SK-N-MC (cell line): ENCODE data around the gene ITGA1.
"Not testable (repeated sequence)": the region's sequence is repeated elsewhere in the genome, so short reads cannot be mapped to it uniquely, and the experiment has no call there.

Source experiments
- DNase-seq: peaks from one replicate; pipeline ENCODE4 v3.0.0-alpha.2; 2011; ENCODE audit warnings: low read depth, low spot score
- H3K27ac ChIP-seq: fragments of 200-600 bp; sonication (generic); 2 replicates; pipeline ENCODE4 v1.5.1; 2016; ENCODE audit warnings: mixed run types
- H3K36me3 ChIP-seq: fragments of 200-600 bp; sonication (generic); 2 replicates; pipeline ENCODE4 v1.6.1; 2017; ENCODE audit warnings: antibody characterized with exemption, low read length, mixed read lengths; ENCODE audit not compliant: insufficient read depth
- H3K4me3 ChIP-seq: fragments of 200-600 bp; sonication (generic); 2 replicates; pipeline ENCODE4 v1.5.1; 2016
- H3K9ac ChIP-seq: fragments of 200-600 bp; sonication (generic); 2 replicates; pipeline ENCODE4 v1.8.0; 2017; ENCODE audit warnings: mixed run types, mixed read lengths; ENCODE audit not compliant: insufficient read length
- H3K9me3 ChIP-seq: fragments of 200-600 bp; sonication (generic); 2 replicates; pipeline ENCODE4 v1.6.1; 2017; ENCODE audit warnings: low read depth, mild to moderate bottlenecking, antibody characterized with exemption, low read length, moderate library complexity, mixed read lengths
- EZH2 ChIP-seq: fragments of 200-600 bp; sonication (generic); IDR thresholded peaks from one replicate; pipeline ENCODE4 v1.6.1; 2017; ENCODE audit warnings: antibody characterized with exemption
- FOXP2 ChIP-seq: optimal IDR thresholded peaks from 2 replicates; pipeline ENCODE3; 2011; ENCODE audit warnings: mild to moderate bottlenecking, moderate library complexity; ENCODE audit not compliant: insufficient read depth; ENCODE audit errors: extremely low read length, control extremely low read depth
- POLR2AphosphoS5 ChIP-seq: IDR thresholded peaks from 2 replicates; pipeline ENCODE4 v1.6.1; 2012; ENCODE audit warnings: mild to moderate bottlenecking, low read depth, low read length, borderline replicate concordance

Gene ITGA1

DNA sequence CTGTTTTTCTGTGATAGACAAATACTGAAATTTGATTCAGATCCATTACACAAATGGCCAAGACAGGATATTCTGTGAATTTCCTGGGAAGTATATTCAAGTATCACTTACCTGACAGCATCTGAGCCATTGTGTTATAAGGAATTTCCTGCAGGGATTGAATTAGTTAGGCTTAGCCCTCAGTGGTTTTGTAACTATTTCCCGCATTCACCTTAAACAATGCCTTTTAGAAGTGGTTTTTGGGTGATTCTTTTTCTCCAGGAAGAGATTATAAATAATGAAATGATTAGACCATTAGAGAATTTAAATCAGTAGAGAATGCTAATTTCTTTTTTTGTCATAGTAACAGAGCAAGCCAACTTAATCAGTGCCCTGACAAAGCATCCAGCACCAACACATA lies 30.6 kb downstream of the ITGA1 start:
- Histone ChIP-seq H3K4me3 (no peak overlapping the region), H3K27ac (no peak overlapping the region), H3K36me3 (no peaks in the 10 kb centered on the region), H3K9me3 (no peaks in the 10 kb centered on the region), H3K9ac (no peak overlapping the region)
- no peak for DNase-seq
- no peak for TF ChIP-seq POLR2AphosphoS5
- no peak for TF ChIP-seq FOXP2
- TF ChIP-seq EZH2: no peak

DNA sequence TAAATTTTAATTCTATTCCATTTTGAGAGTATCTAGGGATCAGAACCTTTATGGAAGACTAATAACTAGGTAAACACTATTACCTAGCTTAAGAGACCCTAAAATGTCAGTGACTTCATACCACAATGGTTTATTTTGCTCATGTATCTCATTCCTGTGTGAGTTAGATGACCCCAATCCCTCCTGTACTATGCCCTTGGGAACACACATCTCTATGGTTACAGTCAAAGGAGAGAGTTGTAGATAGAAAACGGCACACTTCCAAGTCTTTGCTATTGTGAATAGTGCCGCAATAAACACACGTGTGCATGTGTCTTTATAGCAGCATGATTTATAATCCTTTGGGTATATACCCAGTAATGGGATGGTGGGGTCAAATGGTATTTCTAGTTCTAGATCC lies 31.1 kb downstream of the ITGA1 start:
- H3K36me3 ChIP-seq, DNase-seq: not testable (repeated sequence)

DNA sequence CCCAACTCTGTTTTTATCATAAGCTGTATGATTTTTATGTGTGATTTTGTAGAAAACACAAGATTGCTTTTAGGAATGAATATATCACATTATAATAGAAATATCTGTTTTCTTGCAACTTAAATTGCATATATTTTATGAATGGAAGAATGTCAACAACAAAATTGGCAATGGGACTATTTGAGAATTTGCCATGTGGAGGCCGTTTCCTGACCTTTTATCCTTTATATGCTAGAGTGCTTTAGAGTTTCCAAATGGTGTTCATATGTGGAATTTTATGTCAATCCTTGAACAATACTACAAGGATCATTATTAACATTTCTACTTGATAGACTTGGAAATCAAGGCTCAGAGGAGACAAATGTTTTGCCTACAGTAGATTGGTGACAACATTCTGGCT lies 34.2 kb downstream of the ITGA1 start:
- TF ChIP-seq POLR2AphosphoS5 (no peak), FOXP2 (no peak)
- Histone ChIP-seq H3K36me3 (no peaks in the 10 kb centered on the region), H3K4me3 (no peak overlapping the region), H3K9me3 (no peaks in the 10 kb centered on the region), H3K9ac (no peak overlapping the region), H3K27ac (no peak overlapping the region)
- no peak for DNase-seq

More for the DNA sequence above, 31.1 kb downstream of the ITGA1 start:
- not testable (repeated sequence) for H3K9ac ChIP-seq, H3K9me3 ChIP-seq, H3K27ac ChIP-seq, H3K4me3 ChIP-seq

DNA sequence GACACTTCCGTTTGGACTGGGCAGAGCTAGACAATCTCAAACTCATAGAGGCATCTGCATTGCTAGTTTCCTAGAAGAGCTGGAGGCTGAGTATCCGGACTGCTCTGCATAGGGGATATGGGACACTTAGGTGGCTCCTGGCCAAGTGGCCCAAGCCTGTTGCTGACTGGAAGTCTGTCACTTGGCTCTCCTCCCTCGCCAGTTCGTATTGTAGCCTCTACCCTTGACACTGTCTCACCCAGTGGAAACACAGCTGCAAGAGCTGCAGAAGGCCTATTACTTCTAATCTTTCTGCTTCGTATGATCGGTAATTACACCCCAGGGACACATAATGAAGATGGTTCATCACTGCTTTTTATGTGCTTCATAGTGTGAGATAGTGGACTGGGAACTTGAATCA lies 34.7 kb downstream of the ITGA1 start:
- DNase-seq: no peak
- no peaks in the 10 kb centered on the region for H3K9me3 ChIP-seq
- no peaks in the 10 kb centered on the region for H3K36me3 ChIP-seq
- TF ChIP-seq FOXP2 (no peak), EZH2 (no peak), POLR2AphosphoS5 (no peak)
- no peak overlapping the region for H3K27ac ChIP-seq
- no peak overlapping the region for H3K4me3 ChIP-seq
- no peak overlapping the region for H3K9ac ChIP-seq

DNA sequence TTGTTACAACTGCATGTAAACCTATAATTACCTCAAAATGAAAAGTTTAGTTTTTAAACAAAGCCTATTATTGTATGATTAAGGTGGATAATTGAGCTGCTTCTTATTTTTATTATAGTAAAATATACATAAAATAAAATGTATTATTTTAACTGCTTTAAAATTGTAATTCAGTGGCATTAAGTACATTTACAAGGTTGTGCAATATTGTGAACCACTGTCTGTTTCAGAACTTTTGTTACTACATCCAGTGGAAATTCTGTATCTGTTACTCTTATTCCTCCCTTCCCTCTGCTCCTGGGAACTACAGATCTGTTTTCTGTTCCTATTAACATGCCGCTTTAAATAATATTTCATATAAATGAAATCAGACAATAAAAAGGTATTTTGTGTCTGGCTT lies 37.1 kb downstream of the ITGA1 start:
- no peak for DNase-seq
- Histone ChIP-seq H3K4me3 (no peak overlapping the region), H3K36me3 (no peaks in the 10 kb centered on the region), H3K27ac (no peak overlapping the region), H3K9me3 (no peaks in the 10 kb centered on the region), H3K9ac (no peak overlapping the region)
- TF ChIP-seq EZH2: no peak
- TF ChIP-seq POLR2AphosphoS5: no peak
- no peak for TF ChIP-seq FOXP2

DNA sequence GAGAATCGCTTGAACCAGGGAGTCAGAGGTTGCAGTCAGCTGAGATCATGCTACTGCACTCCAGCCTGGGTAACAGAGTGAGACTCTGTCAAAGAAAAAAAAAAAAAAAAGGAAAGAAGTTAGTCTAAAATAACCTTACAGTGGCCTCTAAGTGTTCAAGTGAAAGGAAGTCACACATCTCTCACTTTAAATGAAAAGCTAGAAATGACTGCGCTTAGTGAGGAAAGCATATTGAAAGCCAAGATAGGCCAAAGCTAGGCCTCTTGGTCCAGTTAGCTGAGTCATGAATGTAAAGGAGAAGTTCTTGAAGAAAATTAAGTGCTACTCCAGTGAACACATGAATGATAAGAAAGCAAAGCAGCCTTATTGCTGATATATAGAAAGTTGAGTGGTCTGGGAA lies 38.1 kb downstream of the ITGA1 start:
- Histone ChIP-seq H3K36me3 (no peaks in the 10 kb centered on the region), H3K9me3 (no peaks in the 10 kb centered on the region), H3K27ac (no peak overlapping the region), H3K4me3 (no peak overlapping the region), H3K9ac (no peak overlapping the region)
- TF ChIP-seq EZH2 (no peak), POLR2AphosphoS5 (no peak), FOXP2 (no peak)
- DNase-seq: no peak

DNA sequence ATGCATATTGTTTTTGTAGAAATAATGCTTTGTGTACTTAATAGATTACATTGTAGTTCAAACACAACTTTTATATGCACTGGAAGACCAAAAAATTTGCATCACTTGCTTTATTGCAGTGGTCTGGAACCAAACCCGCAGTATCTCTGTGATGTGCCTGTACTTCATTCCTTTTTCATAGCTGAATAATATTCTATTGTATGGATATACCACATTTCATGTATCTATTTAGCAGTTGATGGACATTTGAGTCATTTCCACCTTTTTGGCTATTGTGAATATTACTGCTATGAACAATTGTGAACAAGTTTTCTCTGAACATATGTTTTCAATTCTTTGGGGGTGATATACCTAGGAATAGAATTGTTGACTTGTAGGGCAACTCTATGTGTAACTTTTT lies 40.1 kb downstream of the ITGA1 start:
- no peak overlapping the region for H3K4me3 ChIP-seq
- H3K27ac ChIP-seq: no peak overlapping the region
- H3K9me3 ChIP-seq: no peaks in the 10 kb centered on the region
- DNase-seq: no peak
- no peaks in the 10 kb centered on the region for H3K36me3 ChIP-seq
- no peak overlapping the region for H3K9ac ChIP-seq
- TF ChIP-seq FOXP2 (no peak), POLR2AphosphoS5 (no peak), EZH2 (no peak)

DNA sequence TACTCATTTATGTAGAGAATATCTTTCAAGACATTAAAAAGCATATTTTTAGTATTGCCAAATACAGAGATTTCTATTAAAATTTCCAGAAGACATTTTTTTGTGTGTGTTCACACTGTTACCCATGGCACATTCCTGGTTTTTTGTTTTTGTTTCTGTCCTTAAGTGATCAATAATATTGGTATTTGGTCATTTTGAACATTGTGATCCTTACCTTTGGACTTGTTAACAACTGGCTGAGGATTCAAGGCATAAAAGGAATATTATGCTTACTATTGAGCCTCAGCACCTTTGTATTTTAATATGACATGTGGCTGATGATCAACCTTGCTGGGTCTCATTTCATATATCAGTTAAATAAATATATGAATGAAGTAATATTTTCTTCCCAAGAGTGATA lies 41.9 kb downstream of the ITGA1 start:
- H3K9ac ChIP-seq: no peak overlapping the region
- H3K36me3 ChIP-seq: no peaks in the 10 kb centered on the region
- no peak overlapping the region for H3K4me3 ChIP-seq
- no peaks in the 10 kb centered on the region for H3K9me3 ChIP-seq
- no peak for TF ChIP-seq POLR2AphosphoS5
- no peak for TF ChIP-seq FOXP2
- no peak for TF ChIP-seq EZH2
- DNase-seq: no peak
- H3K27ac ChIP-seq: no peak overlapping the region

DNA sequence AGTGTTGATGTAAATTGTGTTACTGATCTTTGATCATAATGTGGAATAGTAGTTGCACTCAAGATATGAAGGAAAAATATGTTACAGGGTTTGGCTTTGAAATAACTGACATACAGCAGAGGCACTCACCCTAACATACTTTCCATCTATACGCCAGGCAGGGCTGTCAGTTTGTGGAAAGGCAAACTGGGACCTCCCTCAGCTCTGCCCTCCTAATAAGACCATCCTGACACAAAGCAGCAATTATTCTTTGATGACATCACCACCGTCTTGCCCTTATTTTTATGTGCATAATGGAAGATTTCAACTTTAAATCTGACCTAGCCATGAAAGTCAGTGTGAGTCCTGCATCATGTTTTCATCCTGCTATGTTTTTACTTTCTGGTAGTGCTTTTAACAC lies 42.9 kb downstream of the ITGA1 start:
- H3K27ac ChIP-seq: no peak overlapping the region
- DNase-seq: no peak
- no peaks in the 10 kb centered on the region for H3K9me3 ChIP-seq
- H3K36me3 ChIP-seq: no peaks in the 10 kb centered on the region
- no peak for TF ChIP-seq EZH2
- TF ChIP-seq FOXP2: no peak
- no peak for TF ChIP-seq POLR2AphosphoS5
- H3K4me3 ChIP-seq: no peak overlapping the region
- H3K9ac ChIP-seq: no peak overlapping the region

DNA sequence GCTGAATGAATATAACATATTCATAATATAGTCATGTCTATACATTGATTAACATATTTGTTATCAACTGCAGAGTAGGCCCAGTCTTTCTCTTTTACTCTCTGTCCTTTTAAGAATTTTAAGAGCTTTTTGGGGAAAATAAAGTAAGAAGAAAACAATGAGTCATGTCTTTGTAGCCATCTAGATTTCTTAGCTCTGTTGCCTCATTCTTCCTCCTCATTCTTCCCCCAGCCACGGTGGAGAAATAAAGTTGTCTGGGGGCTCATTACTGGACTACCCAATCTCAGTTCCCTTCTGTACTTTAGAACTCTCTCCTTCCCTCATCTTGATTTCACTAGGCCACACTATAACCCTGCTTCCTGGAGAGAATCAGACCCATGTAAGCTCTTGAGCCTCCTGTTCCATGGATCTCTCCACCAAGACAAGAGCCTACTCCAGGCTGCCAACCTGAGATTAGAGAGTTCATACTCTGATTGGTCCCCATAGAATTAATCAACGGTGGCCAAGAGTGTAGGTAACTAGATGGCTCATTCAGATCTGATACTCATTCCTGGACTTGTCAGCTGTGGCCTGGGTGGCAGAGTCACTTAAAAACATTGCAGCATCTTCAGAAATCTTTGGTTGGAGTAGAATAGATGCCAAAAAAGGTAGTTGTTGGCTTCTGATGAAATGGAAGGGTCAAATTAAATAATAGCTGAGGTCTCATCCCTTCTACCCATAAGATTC lies 44.2 kb downstream of the ITGA1 start:
- no peak for TF ChIP-seq FOXP2
- DNase-seq: no peak

More for the DNA sequence above, 44.2 kb downstream of the ITGA1 start:
- Histone ChIP-seq H3K9ac (no peak overlapping the region), H3K36me3 (no peaks in the 10 kb centered on the region), H3K27ac (no peak overlapping the region), H3K4me3 (no peak overlapping the region), H3K9me3 (no peaks in the 10 kb centered on the region)
